ENCODE measurements around the gene SLC6A19. TPM values are rescaled to one million over a fixed set of nuclear protein-coding genes. Genes with fewer than 3 reads are reported as not detected.

SLC6A19 gene
- total and polyA plus RNA-seq, 10 of the 15 experiments (the other 5 are each of a cell fraction or from before 2014, with no cell fraction given): 0.01 to 0.03 TPM; not detected in 8

- ChIA-PET RAD21 (ENCODE audit: unreplicated experiment) (no interaction called here), POLR2A (no interaction called here), CTCF (no interaction called here), SMC1A (ENCODE audit: uncharacterized antibody, unreplicated experiment) (no interaction called here)
- ATAC-seq: no peak
- DNase-seq (ENCODE audit: low read depth, low spot score): no peak
- Histone ChIP-seq H3K9ac (ENCODE audit: control insufficient read depth, insufficient read depth, low read length) (no peak overlapping the region), H3K79me2 (ENCODE audit: control insufficient read depth, insufficient read depth, low read length) (no peaks in the 10 kb centered on the region), H3K4me1 (ENCODE audit: control insufficient read depth, insufficient read depth, low read length) (no peaks in the 10 kb centered on the region), H4K20me1 (ENCODE audit: control insufficient read depth, insufficient read depth) (no peaks in the 10 kb centered on the region), H3K4me3 (no peak overlapping the region), H3K4me2 (ENCODE audit: control insufficient read depth, insufficient read depth) (no peak overlapping the region), H3K27ac (ENCODE audit: control insufficient read depth, insufficient read depth) (no peak overlapping the region), H3K27me3 (replicated peaks in 1 of 2; ENCODE audit: control insufficient read depth in 2 of 2, insufficient read depth in 2 of 2, low read length in 1 of 2) (no peaks in the 10 kb centered on the region; a peak in 1 of 4 replicates), H3K9me3 (replicated peaks; ENCODE audit: control insufficient read depth, insufficient read depth, low read length) (no peaks in the 10 kb centered on the region; the same call in 2 of the 3 replicates), H2AFZ (ENCODE audit: control insufficient read depth, low read depth, low read length) (no peak overlapping the region), H3K36me3 (ENCODE audit: control insufficient read depth in 2 of 2, insufficient read depth in 2 of 2, low read length in 1 of 2) (no peaks in the 10 kb centered on the region)
- in situ Hi-C loops (cut with MboI) (no loop called here), intact Hi-C loops (cut with micrococcal nuclease; ENCODE audit: unreplicated experiment) (no loop called here)
- TF ChIP-seq MYC (IDR thresholded peaks at IDR 0.05; ENCODE audit: insufficient read depth, insufficient read length, insufficient replicate concordance, low read length, severe bottlenecking): no peak
- no peak for FAIRE-seq
- no TSS peak for BruUV-seq (replicated peaks)
- WGBS (ENCODE audit: insufficient coverage, insufficient replicate concordance, low lambda C conversion rate, missing lambda C conversion rate): 68% methylated on average over 9 of the region's 9 CpGs
Observed at GRCh38 chr5:1222147-1222546, 20.8 kb downstream of the SLC6A19 start.

GRCh38 chr5:1222621-1223277, 21.4 kb downstream of the SLC6A19 start:
- DNase-seq (ENCODE audit: low read depth, low spot score) (no peak), FAIRE-seq (no peak), ATAC-seq (no peak)
- no peaks in the 10 kb centered on the region for H3K4me1 ChIP-seq (ENCODE audit: control insufficient read depth, insufficient read depth, low read length)
- no peaks in the 10 kb centered on the region for H4K20me1 ChIP-seq (ENCODE audit: control insufficient read depth, insufficient read depth)
- intact Hi-C loops (cut with micrococcal nuclease; ENCODE audit: unreplicated experiment): no loop called here
- no peak overlapping the region for H3K4me3 ChIP-seq
- SMC1A ChIA-PET (ENCODE audit: uncharacterized antibody, unreplicated experiment): no interaction called here
- WGBS (ENCODE audit: insufficient coverage, insufficient replicate concordance, low lambda C conversion rate, missing lambda C conversion rate): 76% methylated on average over 23 of the region's 27 CpGs
- in situ Hi-C loops (cut with MboI): no loop called here
- RAD21 ChIA-PET (ENCODE audit: unreplicated experiment): no interaction called here
- no peak overlapping the region for H3K9ac ChIP-seq (ENCODE audit: control insufficient read depth, insufficient read depth, low read length)
- no peak overlapping the region for H3K4me2 ChIP-seq (ENCODE audit: control insufficient read depth, insufficient read depth)
- TF ChIP-seq ZNF622 (IDR thresholded peaks at IDR 0.05) (no peak), HSF1 (IDR thresholded peaks at IDR 0.05; ENCODE audit: low read depth, low read length) (no peak), ZNF207 (IDR thresholded peaks at IDR 0.05; ENCODE audit: borderline replicate concordance) (no peak), YBX1 (IDR thresholded peaks at IDR 0.05) (no peak), DPF2 (IDR thresholded peaks at IDR 0.05) (no peak), USF2 (IDR thresholded peaks at IDR 0.05; ENCODE audit: borderline replicate concordance, low read depth, low read length) (no peak)
- no peaks in the 10 kb centered on the region for H3K36me3 ChIP-seq (ENCODE audit: control insufficient read depth in 2 of 2, insufficient read depth in 2 of 2, low read length in 1 of 2)
- no TSS peak for BruUV-seq (replicated peaks)
- CTCF ChIA-PET: no interaction called here
- H3K79me2 ChIP-seq (ENCODE audit: control insufficient read depth, insufficient read depth, low read length): no peaks in the 10 kb centered on the region
- POLR2A ChIA-PET: no interaction called here
- no peak overlapping the region for H3K27ac ChIP-seq (ENCODE audit: control insufficient read depth, insufficient read depth)
- no peak overlapping the region for H2AFZ ChIP-seq (ENCODE audit: control insufficient read depth, low read depth, low read length)
- no peaks in the 10 kb centered on the region; a peak in 1 of 4 replicates for H3K27me3 ChIP-seq (replicated peaks in 1 of 2; ENCODE audit: control insufficient read depth in 2 of 2, insufficient read depth in 2 of 2, low read length in 1 of 2)
- no peaks in the 10 kb centered on the region; the same call in 2 of the 3 replicates for H3K9me3 ChIP-seq (replicated peaks; ENCODE audit: control insufficient read depth, insufficient read depth, low read length)

All from GM12878 (cell line).